ENCODE measurements around the gene ATP13A1. TPM values are rescaled to one million over a fixed set of nuclear protein-coding genes. Genes with fewer than 3 reads are reported as not detected.

Gene ATP13A1
- total RNA-seq, 2 donors from 2014 or later, result 24.1 to 29.6 TPM

DNA sequence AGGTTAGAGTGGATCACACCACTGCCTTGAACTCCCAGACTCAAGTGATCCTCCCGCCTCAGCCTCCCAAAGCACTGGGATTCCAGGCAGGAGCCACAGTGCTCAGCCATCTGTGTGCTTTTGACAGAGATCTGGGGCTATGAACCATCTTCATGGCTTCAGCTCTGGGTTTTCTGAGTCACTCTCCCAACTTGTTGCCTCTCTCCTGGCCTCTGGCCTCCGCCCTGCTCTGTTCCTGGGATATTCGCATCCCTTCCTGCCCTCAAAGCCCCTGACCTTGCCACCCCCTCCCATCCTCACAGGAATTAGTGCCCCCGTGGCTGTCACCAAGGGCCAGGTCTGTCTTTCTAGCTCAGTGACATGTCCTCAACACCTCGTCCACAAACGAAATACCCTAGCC, 14.3 kb downstream of the ATP13A1 start:
- intact Hi-C loops (cut with DNase I), result loop anchor here in 1 of 2 donors (5.0 kb wide), 1 partner anchor 117 kb away; no protein-coding TSS in a partner anchor
- DNase-seq (no peak), ATAC-seq (no peak)

DNA sequence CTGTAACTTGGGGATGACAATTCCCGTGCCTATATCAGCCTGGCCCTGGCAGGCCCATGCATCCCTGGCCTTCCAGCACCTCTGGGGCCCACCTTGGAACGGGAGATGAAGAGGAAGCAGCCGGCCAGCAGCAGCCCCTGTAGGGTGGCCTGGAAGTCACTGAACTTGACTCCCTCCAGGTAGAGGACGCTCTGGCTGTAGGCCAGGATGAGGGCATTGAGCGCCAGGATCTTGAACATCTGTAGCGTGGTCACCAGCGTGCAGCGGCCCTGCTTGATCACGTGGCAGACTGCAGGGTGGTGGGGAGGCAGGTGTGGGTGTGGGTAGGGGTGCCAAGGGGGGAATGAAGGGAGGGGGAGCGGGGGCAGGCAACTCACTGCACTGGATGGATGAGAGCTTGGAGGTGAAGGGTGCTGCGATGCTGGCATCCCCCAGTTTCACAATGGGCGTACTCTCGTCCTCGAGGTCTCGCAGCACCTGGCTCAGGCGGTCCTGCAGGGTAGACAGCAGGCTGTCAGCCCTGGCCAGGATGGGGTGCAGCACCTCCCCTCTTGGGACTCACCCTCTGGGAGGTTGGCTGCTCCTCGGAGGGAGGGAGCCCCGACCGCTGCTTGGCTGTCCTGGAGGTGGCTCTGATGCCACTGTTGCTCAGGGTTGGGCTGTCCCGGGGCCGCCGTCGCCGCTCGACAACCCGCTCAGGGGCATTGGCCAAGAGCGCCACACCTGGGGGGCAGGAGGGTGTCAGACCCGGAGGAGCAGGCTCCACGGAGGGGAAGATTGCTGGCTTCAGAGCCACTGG, 16.2 kb downstream of the ATP13A1 start:
- ATAC-seq (no peak), DNase-seq (no peak)
- intact Hi-C loops (cut with DNase I), result loop anchor here in 1 of 2 donors (5.0 kb wide), 1 partner anchor 115 kb away; no protein-coding TSS in a partner anchor

DNA sequence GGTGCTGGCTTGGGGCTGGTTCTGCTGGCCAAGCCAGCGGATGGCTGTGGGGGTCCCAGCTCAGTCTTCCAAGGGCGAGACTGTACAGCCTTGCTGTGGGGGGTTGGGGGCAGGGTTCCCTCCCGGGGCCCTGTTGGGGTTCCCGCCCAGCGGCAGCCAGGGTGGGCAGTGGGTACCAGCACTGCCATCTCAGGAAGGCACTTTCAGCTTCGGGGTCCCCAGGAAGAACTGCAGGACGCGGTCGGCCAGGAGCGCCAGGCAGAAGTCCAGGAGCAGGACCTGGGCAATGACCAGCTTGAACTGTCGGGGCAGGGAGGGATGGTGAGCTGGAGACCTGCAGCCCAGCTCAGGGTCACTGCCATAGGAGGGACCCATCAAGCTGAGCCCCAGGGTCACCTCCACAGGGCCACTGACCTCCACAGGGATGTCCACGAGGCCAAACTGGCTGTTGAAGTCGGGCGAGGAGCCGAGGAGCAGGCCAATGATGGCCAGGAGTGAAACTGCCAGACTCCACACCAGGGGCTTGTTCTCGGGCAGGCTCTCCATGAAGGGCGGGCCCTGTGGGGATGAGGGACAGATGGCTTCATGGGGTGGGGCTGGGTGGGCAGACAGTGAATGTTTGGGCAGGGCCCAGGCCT, 18.1 kb downstream of the ATP13A1 start:
- intact Hi-C loops (cut with DNase I), result loop anchor here in 1 of 2 donors (5.0 kb wide), 1 partner anchor 113 kb away; no protein-coding TSS in a partner anchor
- DNase-seq (no peak), ATAC-seq (no peak)

DNA sequence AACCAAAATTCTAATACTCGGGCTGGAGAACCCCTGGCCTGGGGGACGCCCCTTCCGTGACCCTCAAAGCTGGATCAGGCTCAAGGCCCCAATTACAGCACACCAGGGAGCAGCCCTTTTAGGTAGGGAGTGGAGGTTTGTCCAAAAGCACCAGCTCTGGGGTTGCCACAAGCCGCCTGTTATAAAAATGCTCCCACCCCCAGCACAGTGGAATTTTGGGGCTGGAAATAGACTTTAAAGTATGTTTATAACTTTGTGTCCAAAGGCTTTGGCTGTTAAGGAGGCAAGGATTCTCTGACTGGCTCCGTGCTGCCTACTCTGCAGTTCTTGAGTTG, 19.5 kb downstream of the ATP13A1 start:
- ATAC-seq (no peak), DNase-seq (no peak)
- intact Hi-C loops (cut with DNase I), result loop anchor here in 1 of 2 donors (1.0 kb wide), 1 partner anchor 111 kb away; no protein-coding TSS in a partner anchor

DNA sequence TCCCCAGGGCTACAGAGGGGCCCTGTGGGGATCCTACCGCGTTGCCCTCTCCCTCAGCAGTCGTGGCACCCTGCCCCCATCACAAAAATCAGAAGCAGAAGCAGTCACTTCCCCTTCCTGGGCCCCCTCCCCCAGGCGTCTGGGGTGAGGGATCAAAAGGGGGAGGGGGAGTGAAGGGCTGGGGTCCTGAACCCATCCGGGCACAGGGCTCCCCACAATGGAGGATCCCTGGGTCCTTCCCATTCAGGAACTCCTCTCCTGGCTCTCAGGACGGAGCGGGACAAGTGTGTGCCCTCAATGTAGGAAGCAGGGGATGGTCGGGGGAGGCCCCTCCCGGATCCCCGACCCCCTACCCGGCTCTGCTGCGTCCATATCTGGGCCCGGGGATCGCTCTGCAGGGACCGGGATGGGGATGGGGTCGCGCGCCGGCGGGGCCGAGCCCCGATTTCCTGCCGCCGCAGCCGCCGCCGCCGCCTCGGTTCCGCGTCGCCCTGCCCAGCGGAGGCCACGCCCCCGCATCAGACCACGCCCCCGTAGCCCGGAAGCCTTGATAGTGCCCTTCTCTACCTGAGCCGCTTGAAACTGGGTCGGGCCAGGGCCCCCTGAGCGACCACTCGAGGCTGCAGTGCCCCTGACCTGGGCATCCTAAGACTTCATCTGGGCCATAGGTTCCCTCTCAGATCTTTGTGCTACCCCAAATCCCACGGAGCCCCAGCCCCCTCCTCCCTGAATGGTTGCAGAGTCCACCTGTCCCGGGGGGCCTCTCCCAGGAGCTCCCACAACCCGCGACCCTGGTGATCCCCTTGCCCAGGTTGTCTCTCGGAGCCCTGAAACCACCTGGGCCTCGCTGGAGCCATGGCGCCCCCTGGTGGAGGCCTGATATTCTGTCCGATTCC, 20.1 kb downstream of the ATP13A1 start, which contains the start of gene GMIP:
Gene GMIP, minus strand, starts transcription at position 500 of the 896 bp plus-strand sequence. Its CDS starts 128 bp downstream, at position 372.
- intact Hi-C loops (cut with DNase I), result loop anchor here in 1 of 2 donors (1.0 kb wide), 1 partner anchor 110 kb away; no protein-coding TSS in a partner anchor
- ATAC-seq (peak; percentile 90 to 93), DNase-seq (peak; percentile 81)

DNA sequence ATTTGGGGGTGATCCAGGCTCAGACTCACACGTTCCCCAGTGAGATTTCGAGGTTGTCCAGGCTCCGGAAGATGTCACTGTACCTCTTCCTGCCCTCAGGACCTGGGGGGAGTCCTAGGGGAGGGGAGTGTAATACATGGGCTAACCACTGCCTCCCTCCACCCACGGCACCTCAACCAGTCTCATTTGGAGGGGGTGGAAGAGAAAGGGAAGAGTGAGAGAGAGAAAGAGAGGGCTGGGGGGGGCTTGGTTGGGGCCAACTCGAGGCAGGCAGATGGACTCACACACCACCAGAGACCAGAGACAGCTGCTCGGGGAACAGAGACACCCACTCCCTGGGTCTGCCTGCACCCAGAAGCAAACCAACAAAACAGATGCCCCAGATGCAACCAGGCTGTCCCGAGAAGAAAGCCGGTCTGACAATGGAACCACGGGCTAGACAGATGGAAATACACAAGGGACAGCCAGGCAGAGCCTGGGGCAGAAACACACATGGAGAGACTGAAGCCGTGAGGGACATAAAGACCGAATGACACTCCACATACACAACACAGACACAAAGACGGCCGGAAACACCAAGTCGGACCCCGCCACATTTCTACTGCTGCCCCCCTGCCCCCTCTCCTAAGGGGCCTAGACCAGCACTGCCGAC, 20.8 kb downstream of the ATP13A1 start:
- peak; percentile 6 for ATAC-seq
- intact Hi-C loops (cut with DNase I), result no loop called here

DNA sequence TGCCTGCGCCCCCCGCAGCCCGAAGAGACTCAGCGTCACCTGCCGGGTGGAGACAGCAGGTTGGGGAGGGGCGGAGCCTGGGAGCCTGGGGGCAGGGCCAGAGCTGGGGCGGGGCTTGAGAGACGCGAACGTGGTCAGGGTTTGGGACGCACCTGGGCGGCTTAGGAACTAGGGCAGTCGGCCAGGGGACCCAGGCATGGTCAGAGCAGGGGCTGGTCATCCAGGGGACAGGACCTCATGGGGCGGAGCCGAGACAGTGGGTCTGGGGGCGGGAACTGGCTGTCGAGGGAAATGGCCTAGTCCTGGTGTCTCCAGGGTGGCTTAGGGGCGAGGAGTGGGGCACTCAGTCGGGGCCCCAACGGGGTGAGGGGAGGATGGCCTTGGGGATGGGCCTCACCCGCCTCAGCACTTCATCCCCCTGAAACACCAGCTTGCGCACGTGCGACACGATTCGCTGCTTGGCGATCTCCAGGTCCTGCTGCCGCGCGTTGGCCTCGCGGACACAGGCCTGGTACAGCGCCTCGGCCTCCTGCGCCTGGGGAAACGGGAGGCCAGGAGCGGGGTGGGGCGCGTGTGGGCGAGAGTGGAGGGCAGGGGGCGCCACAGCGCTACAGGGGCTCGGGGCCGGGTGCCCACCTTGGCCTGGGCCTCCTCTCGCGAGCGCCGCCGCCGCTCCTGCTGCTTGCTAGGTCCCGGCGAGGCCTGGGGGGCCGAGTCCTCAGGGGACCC, 25.8 kb downstream of the ATP13A1 start:
- intact Hi-C loops (cut with DNase I), result no loop called here
- DNase-seq, result no peak
- ATAC-seq, result peak in 1 of 2 donors; percentile 19

More for the DNA sequence above, 20.8 kb downstream of the ATP13A1 start:
- no peak for DNase-seq

DNA sequence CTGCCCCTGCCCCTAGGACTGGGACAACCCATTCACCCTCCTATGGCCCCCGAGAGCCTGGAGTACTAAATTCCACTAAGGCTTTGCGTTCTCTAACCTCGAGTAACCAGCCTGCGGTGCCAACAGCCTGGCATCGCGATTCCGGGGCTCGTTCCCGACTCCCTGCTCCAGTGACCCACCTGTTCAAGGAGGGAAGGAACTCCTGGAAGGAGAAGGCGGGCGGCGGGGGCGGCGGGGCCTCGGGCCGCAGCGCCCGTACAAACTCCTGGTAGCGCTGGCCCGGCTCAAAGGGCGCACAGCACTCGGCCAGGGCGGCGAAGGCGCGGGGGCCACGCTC, 26.3 kb downstream of the ATP13A1 start:
- ATAC-seq, result no peak
- intact Hi-C loops (cut with DNase I), result no loop called here
- no peak for DNase-seq

DNA sequence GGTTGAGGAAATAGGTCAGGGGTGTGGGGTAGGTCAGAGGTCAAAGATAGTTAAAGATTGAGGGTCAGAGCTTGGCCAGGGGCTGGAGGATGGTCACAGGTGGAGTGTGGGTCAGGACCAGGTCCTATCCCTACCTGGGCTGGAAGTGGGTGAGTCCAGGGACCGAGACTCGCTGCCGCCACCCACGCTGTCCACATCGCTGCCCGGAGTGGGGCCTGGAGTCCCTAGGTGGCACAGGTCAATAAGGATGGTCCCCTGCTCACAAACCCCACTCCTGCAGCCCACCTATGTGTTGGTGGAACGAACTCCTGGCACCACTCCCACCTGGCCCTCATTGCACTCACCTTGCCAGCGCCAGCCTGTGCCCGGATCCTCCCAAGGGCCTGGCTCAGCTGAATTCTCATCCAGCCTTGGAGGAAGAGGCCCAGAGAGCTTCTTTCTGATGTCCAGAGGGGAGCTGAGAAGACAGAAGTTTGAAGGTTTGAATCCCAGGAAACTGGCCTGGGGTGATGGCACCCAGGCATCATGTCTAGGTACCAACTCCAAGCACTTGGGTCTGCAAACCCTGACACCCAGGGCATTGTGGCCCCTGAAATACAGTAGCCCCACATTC, 26.8 kb downstream of the ATP13A1 start:
- DNase-seq, result no peak
- intact Hi-C loops (cut with DNase I), result no loop called here
- no peak for ATAC-seq

DNA sequence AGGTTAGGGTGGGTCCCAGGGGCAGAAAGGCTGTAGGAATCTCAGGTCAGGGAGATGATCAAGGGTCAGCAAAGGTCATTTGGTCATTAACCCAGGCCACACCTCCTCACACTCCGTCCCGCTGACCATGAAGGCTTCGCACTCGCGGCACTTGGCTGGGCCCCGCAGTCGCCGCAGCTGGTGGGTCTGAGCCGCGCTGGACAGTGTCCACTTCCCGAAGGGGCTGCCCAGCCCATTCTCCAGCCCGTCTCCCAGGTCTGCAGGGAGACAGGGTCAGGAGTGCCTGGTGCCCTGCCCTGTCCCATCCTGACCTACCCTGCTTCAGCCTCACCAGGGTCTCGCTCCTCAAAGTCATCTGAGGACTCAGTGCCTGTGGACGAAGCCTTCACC, 28.2 kb downstream of the ATP13A1 start:
- intact Hi-C loops (cut with DNase I), result no loop called here
- DNase-seq (no peak), ATAC-seq (no peak)

DNA sequence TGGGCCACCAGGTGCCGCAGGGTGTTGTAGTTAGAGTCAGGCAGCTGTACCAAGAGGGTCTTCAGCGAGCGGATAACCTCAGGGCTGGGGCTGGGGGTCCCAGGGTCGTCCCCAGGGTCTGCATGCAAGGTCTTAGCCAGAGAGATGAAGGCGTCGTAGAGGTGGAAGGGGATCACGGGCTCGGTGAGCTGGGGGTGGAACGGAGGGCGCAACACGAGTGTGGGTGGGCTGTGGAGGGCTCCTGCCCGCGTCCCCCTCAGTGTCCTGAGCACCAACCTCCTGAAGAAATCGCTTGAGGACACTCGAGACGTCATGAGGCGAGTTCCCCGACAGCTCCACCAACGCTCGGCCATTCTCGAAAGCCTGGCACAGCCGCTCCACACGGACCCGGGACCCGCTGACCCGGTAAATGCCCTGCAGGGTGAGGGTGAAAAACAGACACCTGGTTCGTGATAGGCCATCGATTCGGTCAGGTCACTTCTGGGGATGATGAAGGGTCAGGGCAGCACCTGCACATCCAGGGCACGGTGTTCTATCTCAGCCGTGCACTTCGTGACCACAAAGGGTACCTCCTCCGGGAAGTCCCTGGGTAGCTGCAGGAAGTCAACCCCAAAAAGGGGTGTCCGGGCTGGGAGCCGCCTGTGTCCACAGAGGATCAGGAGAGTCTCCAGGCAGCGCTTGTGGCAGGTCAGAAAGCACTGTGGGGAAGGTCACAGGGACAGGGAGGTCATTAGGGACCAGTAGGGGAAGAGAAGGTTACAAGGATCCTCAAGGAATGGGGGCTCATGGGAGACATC, 28.8 kb downstream of the ATP13A1 start:
- intact Hi-C loops (cut with DNase I), result no loop called here
- DNase-seq (no peak), ATAC-seq (no peak)

DNA sequence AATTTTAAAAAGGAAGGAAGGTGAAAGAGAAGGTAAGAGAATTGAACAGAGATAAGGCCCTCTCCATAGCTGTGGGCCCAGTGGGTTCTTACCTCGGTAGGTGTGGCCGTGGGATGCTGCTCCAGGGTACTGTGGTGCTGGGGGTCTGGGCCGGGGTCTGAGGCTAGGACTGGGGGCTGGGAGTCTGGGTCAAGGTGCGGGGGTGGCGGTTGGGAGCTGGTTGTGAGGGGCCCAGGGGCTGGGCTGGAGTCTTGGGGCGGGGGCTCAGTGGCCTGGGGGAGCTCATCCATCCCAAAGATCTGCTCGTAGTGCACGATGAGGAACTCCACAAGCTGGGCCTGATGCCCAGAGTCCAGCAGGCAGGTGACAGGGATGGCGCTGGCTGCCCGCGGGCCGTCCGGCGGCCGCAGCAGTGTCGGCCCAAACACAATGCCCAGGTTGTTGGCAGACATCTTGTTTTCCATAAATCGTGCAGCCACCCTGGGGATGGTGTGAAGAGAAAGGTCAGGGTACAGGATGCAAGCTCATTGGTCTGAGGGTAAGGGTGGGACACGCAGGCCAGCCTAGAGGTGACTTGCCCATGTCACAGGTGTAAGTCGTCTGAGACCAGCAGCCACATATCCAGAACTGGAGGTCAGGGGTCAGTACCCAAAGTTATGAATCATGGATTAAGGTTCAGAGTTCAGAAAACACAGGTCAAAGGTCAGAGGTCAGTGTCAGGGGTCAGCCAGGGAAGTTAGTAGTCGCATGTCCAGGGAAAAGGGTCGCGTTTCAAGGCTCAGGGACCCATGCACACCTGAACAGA, 29.6 kb downstream of the ATP13A1 start:
- no peak for DNase-seq
- ATAC-seq, result no peak
- intact Hi-C loops (cut with DNase I), result no loop called here

DNA sequence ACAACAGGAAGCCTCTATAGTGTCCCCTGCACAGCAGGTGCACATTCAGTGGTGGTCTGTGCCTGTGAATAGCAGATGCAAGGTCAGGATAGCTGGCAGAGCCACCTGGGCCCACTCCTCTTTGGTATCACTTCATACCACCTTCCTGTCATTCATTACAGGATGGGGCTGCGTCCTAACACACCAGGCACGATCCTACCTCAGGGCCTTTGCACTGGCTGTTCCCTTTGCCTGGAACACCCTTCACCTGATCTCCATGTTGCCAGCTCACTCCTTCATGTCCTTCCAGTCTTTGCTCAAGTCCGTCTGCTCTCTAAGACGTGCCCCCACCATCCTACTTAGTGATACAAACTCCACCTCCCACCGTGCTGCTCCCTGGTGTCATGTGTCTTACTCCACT, 30.8 kb downstream of the ATP13A1 start:
- DNase-seq (no peak), ATAC-seq (no peak)
- intact Hi-C loops (cut with DNase I), result no loop called here

DNA sequence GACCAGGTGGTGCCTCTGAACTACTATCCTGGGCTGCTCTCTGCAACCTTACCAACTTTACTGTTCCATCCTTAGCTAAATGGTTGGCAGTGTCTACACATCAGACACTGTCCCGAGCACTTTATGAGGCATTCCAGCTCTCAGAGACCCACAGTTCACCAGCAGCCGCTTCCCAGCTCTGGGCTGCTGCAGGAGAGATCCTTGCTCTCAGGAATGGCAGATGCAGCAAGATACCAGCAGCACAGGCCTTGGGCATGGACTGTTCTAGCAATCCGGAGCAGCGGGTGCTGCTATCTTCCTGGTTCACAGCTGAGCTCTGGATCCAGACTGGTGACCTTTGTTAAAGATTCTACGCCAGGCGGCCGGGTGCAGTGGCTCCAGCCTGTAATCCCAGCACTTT, 32.1 kb downstream of the ATP13A1 start:
- ATAC-seq, result no peak
- DNase-seq, result no peak
- intact Hi-C loops (cut with DNase I), result no loop called here

DNA sequence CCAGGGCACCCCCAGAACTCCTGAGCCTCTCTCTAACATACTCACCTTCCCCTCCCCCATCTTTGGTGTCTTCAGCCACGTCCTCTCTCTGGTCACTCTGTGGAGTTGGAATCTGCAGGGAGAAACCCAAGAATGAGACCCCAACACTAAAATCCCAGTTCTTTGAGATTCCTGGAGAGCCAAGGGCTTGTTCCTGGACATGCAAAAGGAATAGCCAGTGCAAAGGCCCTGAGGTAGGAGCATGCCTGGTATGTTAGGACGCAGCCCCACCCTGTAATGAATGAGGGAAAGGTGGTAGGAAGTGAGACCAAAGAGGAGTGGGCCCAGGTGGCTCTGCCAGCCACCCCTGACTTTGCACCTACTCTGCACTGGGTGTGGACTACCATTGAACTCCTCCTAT, 33.0 kb downstream of the ATP13A1 start:
- DNase-seq (no peak), ATAC-seq (no peak)
- intact Hi-C loops (cut with DNase I), result no loop called here

DNA sequence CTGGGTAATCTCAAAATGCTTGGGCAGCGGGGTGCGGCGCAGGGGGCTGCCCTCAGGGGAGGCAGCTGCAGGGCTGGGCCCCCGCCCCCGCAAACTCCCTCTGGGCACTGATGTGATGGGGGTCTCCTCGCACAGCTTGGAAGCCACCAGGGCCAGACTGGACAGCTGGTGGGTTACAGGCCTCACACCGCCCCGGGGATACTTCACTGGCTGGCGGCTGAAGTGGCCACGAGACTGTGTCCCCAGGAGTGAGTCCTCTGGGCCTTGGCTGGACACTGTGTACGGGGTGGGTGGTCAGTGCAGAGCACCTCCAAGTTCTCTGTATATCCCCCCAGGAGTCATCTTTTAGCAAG, 33.4 kb downstream of the ATP13A1 start:
- no peak for DNase-seq
- intact Hi-C loops (cut with DNase I), result no loop called here
- no peak for ATAC-seq
